ENCODE results near the gene TMC7.

- TF ChIP-seq EZH2 (IDR thresholded peaks at IDR 0.05) = no peak
- TF ChIP-seq POLR2AphosphoS5 (IDR thresholded peaks at IDR 0.05; ENCODE audit: borderline replicate concordance, low read depth, low read length) = no peak
- no peak for TF ChIP-seq FOXP2 (optimal IDR thresholded peaks at IDR 0.05; ENCODE audit: control extremely low read depth, extremely low read length, insufficient read depth)
Measured at GRCh38 chr16:18950469-18951185, 33.1 kb upstream of the TMC7 start.

Measured in SK-N-MC (cell line).